HepG2 (cell line): ENCODE results near the gene MIX23. TPM values are rescaled to one million over a fixed set of nuclear protein-coding genes. Genes with fewer than 3 reads are reported as not detected.

Experiments used
- AGO1 ChIP-seq: fragments of 200-400 bp; formaldehyde crosslinking; IDR thresholded peaks from 2 replicates; pipeline ENCODE4 v1.6.1; 2017; ENCODE audit warnings: mild to moderate bottlenecking, low read depth, low read length, moderate library complexity; ENCODE audit not compliant: poor library complexity, severe bottlenecking
- BHLHE40 ChIP-seq: IDR thresholded peaks from 2 replicates; pipeline ENCODE4 v1.6.1; 2011; ENCODE audit warnings: low read length, improper control_type of control experiment
- CBX2 ChIP-seq, 2 experiments: fragments of 200-600 bp in 1 of 2; sonication (generic); formaldehyde crosslinking in 1 of 2; IDR thresholded peaks; 2 replicates each; pipeline versions ENCODE4 v1.7.0 to v1.8.1; 2018 to 2022; ENCODE audit warnings: low read depth in 2 of 2, low read length in 1 of 2, mild to moderate bottlenecking in 1 of 2, missing genetic modification reagents in 1 of 2
- HNF4A ChIP-seq: sonication (generic); formaldehyde crosslinking; IDR thresholded peaks from 2 replicates; pipeline ENCODE4 v1.4.0; 2020; ENCODE audit warnings: missing genetic modification reagents
- MAFG ChIP-seq: sonication (generic); formaldehyde crosslinking; IDR thresholded peaks from 2 replicates; pipeline ENCODE4 v1.5.1; 2020; ENCODE audit warnings: mild to moderate bottlenecking, missing genetic modification reagents
- MED13 ChIP-seq: sonication (generic); formaldehyde crosslinking; IDR thresholded peaks from 2 replicates; pipeline ENCODE4 v1.5.0; 2020; ENCODE audit warnings: missing genetic modification reagents
- MYNN ChIP-seq: sonication (generic); formaldehyde crosslinking; IDR thresholded peaks from 2 replicates; pipeline ENCODE4 v1.4.0; 2020; ENCODE audit warnings: mild to moderate bottlenecking, low read depth, missing genetic modification reagents
- NFE2L2 ChIP-seq: fragments of 150-350 bp; IDR thresholded peaks from 2 replicates; pipeline ENCODE4 v1.6.1; 2014; ENCODE audit warnings: low read length
- PHF20 ChIP-seq: sonication (generic); formaldehyde crosslinking; IDR thresholded peaks from 2 replicates; pipeline ENCODE4 v1.5.0; 2020; ENCODE audit warnings: mild to moderate bottlenecking, missing genetic modification reagents
- RBAK ChIP-seq: sonication (generic); formaldehyde crosslinking; IDR thresholded peaks from 2 replicates; pipeline ENCODE4 v1.5.1; 2020; ENCODE audit warnings: mild to moderate bottlenecking, missing genetic modification reagents
- SMAD3 ChIP-seq: sonication (generic); formaldehyde crosslinking; IDR thresholded peaks from 2 replicates; pipeline ENCODE4 v1.4.0; 2020; ENCODE audit warnings: missing genetic modification reagents
- STAT5B ChIP-seq: sonication (generic); formaldehyde crosslinking; IDR thresholded peaks from 2 replicates; pipeline ENCODE4 v1.4.0; 2020; ENCODE audit warnings: missing genetic modification reagents
- ZFYVE20 ChIP-seq: sonication (generic); formaldehyde crosslinking; IDR thresholded peaks from 2 replicates; pipeline ENCODE4 v1.8.0; 2023; ENCODE audit warnings: low read depth, mild to moderate bottlenecking, moderate library complexity, missing genetic modification reagents, borderline replicate concordance
- polyA plus RNA-seq, 8 experiments: library from polyadenylated mRNA; depleted of rRNA in 3 of 8; stranded (reverse) in 7 of 8; unstranded in 1 of 8; fragments of >200 nt; fragmentation: Illumina TruSeq in 4 of 8; extraction: Trizol in 4 of 8; gene quantifications; 2 replicates each; pipeline versions ENCODE4 v1.2.1 to v1.2.3, GENCODE V29; 2011 to 2016; ENCODE audit warnings: low read depth in 4 of 8, missing spikeins in 1 of 8, mixed read lengths in 1 of 8; ENCODE audit not compliant: insufficient read depth in 1 of 8
- total RNA-seq, 5 experiments: library from RNA; depleted of rRNA; stranded (reverse); fragments of >200 nt; fragmentation: Illumina TruSeq; extraction: Trizol; gene quantifications; 2 replicates each; pipeline ENCODE4 v1.2.3, GENCODE V29; 2016; ENCODE audit warnings: low read depth in 1 of 5
- TF ChIP-seq, protein P1 (sequence below): IDR thresholded peaks from 2 replicates; pipeline ENCODE4 v1.6.1; 2016
- TF ChIP-seq, protein P2 (sequence below): sonication (generic); formaldehyde crosslinking; IDR thresholded peaks from 2 replicates; pipeline ENCODE4; 2020; ENCODE audit warnings: missing genetic modification reagents, mild to moderate bottlenecking, borderline replicate concordance
- TF ChIP-seq, protein P3 (sequence below): sonication (generic); formaldehyde crosslinking; IDR thresholded peaks from 2 replicates; pipeline ENCODE4 v1.4.0; 2020; ENCODE audit warnings: mild to moderate bottlenecking, missing genetic modification reagents

The MIX23 gene
- total and polyA plus RNA-seq, 2 of the 13 experiments (the other 11 are each of a cell fraction or from before 2014, with no cell fraction given), result 20.0 to 152 TPM

DNA sequence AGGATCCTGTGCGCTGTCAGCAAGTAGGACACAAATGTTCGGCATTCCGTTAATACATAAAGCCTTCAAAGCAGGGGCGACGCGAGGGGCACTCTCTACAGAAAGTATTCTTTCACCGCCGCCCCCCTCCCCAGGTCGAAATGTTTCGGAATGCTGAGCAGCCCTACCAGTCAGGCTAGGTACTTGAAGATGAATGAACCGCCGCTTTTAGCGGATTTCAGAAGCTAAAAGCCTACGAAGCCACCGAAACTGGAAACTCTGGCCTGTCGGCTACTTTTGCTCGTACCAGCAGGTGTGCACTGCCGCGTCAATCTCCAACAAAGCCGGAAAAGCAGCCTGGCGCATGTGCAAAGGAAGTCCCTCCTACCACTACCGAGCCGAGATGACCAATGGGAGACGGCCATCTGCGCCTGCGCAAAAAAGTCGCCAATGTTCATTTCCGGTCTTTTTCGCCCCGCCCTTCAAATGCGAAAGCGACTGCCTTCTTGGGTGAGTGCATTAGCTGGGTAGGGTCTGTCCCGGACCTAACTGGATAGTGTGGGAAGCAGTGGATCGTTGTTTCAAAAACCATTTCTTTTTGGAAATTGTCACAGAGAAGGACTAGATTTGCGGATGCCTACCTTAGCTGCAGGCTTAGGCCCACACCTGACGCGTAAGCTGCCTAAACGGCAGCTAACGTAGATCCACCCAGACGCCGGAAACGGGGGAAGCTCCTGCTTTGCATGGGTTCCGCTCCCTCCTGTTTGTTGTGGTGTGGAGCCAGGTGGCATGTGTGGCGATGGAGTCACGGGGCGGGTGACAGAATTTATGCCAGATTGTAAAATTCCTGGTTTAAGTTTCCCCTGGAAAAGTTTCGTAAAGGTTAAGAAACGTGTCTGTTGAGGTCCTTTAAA is 33.0 kb upstream of the MIX23 start, which contains the start of gene WDR5B (continued):
- no peak for TF ChIP-seq MED13 (CRISPR knock-in tag)
- TF ChIP-seq, protein P1, sequence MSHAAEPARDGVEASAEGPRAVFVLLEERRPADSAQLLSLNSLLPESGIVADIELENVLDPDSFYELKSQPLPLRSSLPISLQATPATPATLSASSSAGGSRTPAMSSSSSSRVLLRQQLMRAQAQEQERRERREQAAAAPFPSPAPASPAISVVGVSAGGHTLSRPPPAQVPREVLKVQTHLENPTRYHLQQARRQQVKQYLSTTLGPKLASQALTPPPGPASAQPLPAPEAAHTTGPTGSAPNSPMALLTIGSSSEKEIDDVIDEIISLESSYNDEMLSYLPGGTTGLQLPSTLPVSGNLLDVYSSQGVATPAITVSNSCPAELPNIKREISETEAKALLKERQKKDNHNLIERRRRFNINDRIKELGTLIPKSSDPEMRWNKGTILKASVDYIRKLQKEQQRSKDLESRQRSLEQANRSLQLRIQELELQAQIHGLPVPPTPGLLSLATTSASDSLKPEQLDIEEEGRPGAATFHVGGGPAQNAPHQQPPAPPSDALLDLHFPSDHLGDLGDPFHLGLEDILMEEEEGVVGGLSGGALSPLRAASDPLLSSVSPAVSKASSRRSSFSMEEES (CRISPR knock-in tag), result peak; percentile 59; the same call in 1 of the 2 replicates
- no peak for TF ChIP-seq RBAK
- TF ChIP-seq, protein P2, sequence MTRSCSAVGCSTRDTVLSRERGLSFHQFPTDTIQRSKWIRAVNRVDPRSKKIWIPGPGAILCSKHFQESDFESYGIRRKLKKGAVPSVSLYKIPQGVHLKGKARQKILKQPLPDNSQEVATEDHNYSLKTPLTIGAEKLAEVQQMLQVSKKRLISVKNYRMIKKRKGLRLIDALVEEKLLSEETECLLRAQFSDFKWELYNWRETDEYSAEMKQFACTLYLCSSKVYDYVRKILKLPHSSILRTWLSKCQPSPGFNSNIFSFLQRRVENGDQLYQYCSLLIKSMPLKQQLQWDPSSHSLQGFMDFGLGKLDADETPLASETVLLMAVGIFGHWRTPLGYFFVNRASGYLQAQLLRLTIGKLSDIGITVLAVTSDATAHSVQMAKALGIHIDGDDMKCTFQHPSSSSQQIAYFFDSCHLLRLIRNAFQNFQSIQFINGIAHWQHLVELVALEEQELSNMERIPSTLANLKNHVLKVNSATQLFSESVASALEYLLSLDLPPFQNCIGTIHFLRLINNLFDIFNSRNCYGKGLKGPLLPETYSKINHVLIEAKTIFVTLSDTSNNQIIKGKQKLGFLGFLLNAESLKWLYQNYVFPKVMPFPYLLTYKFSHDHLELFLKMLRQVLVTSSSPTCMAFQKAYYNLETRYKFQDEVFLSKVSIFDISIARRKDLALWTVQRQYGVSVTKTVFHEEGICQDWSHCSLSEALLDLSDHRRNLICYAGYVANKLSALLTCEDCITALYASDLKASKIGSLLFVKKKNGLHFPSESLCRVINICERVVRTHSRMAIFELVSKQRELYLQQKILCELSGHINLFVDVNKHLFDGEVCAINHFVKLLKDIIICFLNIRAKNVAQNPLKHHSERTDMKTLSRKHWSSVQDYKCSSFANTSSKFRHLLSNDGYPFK (CRISPR knock-in tag), result peak; percentile 81
- no peak for TF ChIP-seq NFE2L2
- no peak for TF ChIP-seq STAT5B (CRISPR knock-in tag)
- TF ChIP-seq HNF4A (CRISPR knock-in tag), result no peak
- TF ChIP-seq, protein P3, sequence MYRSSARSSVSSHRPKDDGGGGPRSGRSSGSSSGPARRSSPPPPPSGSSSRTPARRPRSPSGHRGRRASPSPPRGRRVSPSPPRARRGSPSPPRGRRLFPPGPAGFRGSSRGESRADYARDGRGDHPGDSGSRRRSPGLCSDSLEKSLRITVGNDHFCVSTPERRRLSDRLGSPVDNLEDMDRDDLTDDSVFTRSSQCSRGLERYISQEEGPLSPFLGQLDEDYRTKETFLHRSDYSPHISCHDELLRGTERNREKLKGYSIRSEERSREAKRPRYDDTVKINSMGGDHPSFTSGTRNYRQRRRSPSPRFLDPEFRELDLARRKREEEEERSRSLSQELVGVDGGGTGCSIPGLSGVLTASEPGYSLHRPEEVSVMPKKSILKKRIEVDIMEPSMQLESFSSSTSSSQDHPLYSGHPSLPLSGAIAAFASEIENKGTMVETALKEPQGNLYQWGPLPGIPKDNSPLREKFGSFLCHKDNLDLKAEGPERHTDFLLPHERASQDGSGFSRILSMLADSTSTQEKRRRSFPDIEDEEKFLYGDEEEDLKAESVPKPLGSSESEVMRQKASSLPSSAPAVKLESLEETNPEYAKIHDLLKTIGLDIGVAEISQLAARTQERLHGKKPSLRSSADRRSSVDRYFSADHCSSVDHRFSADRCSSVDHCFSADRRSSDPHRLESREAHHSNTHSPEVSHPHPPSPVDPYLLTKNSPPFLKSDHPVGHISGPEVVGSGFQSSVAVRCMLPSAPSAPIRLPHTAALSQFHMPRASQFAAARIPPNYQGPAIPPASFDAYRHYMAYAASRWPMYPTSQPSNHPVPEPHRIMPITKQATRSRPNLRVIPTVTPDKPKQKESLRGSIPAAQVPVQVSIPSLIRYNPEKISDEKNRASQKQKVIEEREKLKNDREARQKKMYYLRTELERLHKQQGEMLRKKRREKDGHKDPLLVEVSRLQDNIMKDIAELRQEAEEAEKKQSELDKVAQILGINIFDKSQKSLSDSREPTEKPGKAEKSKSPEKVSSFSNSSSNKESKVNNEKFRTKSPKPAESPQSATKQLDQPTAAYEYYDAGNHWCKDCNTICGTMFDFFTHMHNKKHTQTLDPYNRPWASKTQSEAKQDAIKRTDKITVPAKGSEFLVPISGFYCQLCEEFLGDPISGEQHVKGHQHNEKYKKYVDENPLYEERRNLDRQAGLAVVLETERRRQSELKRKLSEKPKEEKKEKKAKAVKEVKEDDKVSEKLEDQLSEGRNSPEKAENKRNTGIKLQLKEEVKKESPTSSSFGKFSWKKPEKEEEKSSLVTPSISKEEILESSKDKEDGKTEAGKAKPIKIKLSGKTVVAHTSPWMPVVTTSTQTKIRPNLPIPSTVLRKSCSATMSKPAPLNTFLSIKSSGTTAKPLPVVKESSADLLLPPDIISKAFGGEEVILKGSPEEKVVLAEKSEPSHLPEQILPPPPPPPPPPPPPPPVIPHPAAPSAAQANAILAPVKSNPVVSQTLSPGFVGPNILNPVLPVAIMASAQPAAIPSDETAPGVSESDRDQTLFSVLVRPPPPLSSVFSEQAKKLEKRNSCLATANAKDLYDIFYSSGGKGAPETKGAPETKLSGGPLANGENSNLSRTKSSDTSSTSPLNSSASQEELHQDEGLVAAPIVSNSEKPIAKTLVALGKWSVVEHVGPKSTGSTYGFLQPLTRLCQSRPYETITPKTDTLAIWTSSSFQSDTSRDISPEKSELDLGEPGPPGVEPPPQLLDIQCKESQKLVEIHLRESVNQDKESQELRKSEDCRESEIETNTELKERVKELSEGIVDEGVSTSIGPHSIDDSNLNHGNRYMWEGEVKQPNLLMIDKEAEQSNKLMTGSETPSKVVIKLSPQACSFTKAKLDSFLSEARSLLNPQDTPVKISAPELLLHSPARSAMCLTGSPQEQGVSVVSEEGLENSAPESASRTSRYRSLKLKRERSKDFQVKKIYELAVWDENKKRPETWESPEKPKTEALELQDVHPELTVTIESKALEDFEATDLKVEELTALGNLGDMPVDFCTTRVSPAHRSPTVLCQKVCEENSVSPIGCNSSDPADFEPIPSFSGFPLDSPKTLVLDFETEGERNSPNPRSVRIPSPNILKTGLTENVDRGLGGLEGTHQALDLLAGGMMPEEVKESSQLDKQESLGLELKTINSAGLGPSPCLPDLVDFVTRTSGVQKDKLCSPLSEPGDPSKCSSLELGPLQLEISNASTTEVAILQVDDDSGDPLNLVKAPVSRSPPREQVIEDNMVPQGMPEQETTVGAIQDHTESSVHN (CRISPR knock-in tag), result no peak
- no peak for TF ChIP-seq BHLHE40
- 0 out of 2 replicates have a peak, but pooled peaks have one; percentile 55 for TF ChIP-seq SMAD3 (CRISPR knock-in tag)
- no peak for TF ChIP-seq CBX2 (IDR thresholded peaks at IDR 0.05; ENCODE audit: low read depth, low read length)
- TF ChIP-seq CBX2 (CRISPR knock-in tag; IDR thresholded peaks at IDR 0.05; ENCODE audit: low read depth), result no peak
- no peak for TF ChIP-seq MYNN
- TF ChIP-seq AGO1, result peak; percentile 26
- no peak for TF ChIP-seq ZFYVE20
- no peak for TF ChIP-seq MAFG
- peak; percentile 91 for TF ChIP-seq PHF20 (CRISPR knock-in tag)
